Gastroesophageal sphincter (tissue), 4 donors: ENCODE measurements around the gene SERBP1. TPM values are rescaled to one million over a fixed set of nuclear protein-coding genes. Genes with fewer than 3 reads are reported as not detected.

Experiments
- ATAC-seq: fragments of 150-250 bp; one replicate; pipeline ENCODE4 v1.9.1; 2016; ENCODE audit warnings: mild to moderate bottlenecking, moderate library complexity
- H3K27ac ChIP-seq, 4 donors: fragments of 200-600 bp; sonication (generic) in 3 of 4; 1 replicate in 3 of 4; 2 replicates in 1 of 4; pipeline ENCODE4 v1.5.1; 2016 to 2019
- H3K27me3 ChIP-seq: fragments of 200-600 bp; sonication (generic); one replicate; pipeline ENCODE4 v1.5.1; 2019
- H3K36me3 ChIP-seq, 2 donors: fragments of 200-600 bp; sonication (generic); one replicate each; pipeline ENCODE4 v1.5.1; 2019; ENCODE audit warnings: control low read depth in 1 of 2
- H3K4me1 ChIP-seq, 3 donors: fragments of 200-600 bp; sonication (generic); 1 replicate in 2 of 3; 2 replicates in 1 of 3; pipeline ENCODE4 v1.5.1; 2016 to 2019; ENCODE audit warnings: control low read depth in 2 of 3
- H3K4me3 ChIP-seq, 2 donors: fragments of 200-600 bp; sonication (generic); one replicate each; pipeline ENCODE4 v1.5.1; 2019; ENCODE audit warnings: mild to moderate bottlenecking in 1 of 2, moderate library complexity in 1 of 2
- H3K9me3 ChIP-seq, 3 donors: fragments of 200-600 bp; sonication (generic); one replicate each; pipeline ENCODE4 v1.5.1; 2017 to 2019; ENCODE audit warnings: control low read depth in 2 of 3
- CTCF ChIP-seq, 4 experiments: fragments of 200-600 bp in 2 of 4; fragments of 450-650 bp in 2 of 4; sonication (generic) in 1 of 4; IDR thresholded peaks; one replicate each; pipeline ENCODE4 v1.5.1; 2017 to 2019; ENCODE audit warnings: antibody characterized with exemption in 4 of 4, mild to moderate bottlenecking in 2 of 4, moderate library complexity in 2 of 4
- EP300 ChIP-seq: sonication (generic); formaldehyde crosslinking; IDR thresholded peaks from one replicate; pipeline ENCODE4 v1.6.1; 2017; ENCODE audit warnings: antibody characterized with exemption, mild to moderate bottlenecking
- POLR2A ChIP-seq, 2 donors: fragments of 450-650 bp; IDR thresholded peaks; one replicate each; pipeline ENCODE4 v1.6.1; 2017; ENCODE audit warnings: antibody characterized with exemption in 2 of 2, mild to moderate bottlenecking in 2 of 2, moderate library complexity in 1 of 2
- POLR2AphosphoS5 ChIP-seq: sonication (generic); formaldehyde crosslinking; IDR thresholded peaks from one replicate; pipeline ENCODE4 v1.6.1; 2017; ENCODE audit warnings: antibody characterized with exemption
- WGBS, 2 donors: methylation state at CpG; one replicate each; pipeline ENCODE4 v1.1.5; 2018; ENCODE audit warnings: low coverage in 1 of 2; 5-methylcytosine and 5-hydroxymethylcytosine counted together
- total RNA-seq, 4 donors: library from RNA; depleted of rRNA; stranded (reverse); fragments of >200 nt; gene quantifications; one replicate each; pipeline ENCODE4 v1.1.0, GENCODE V29; 2016

SERBP1 gene
- total RNA-seq, 4 donors from 2014 or later = 254 to 263 (median 258) TPM

- Histone ChIP-seq H3K4me3 (no peak overlapping the region), H3K27me3 (no peaks in the 10 kb centered on the region), H3K27ac (no peak overlapping the region), H3K4me1 (peaks cover 3 to 47% (median 4%) of the 10 kb centered on the region in 3 donors), H3K36me3 (no peaks in the 10 kb centered on the region), H3K9me3 (no peaks in the 10 kb centered on the region)
- WGBS, 2 donors = 93 to 94% methylated on average over 4 of the region's 4 CpGs
- no peak for ATAC-seq
- TF ChIP-seq POLR2A (IDR thresholded peaks at IDR 0.05) (no peak), POLR2AphosphoS5 (no peak), CTCF (IDR thresholded peaks at IDR 0.05) (no peak), EP300 (no peak)
Measured at GRCh38 chr1:67436511-67437055, 6.4 kb upstream of the SERBP1 start.

GRCh38 chr1:67434491-67434890 lies 4.3 kb upstream of the SERBP1 start:
- 0 to 19% methylated on average over 2 of the region's 2 CpGs for WGBS, 2 donors

GRCh38 chr1:67433837-67434236 lies 3.6 kb upstream of the SERBP1 start:
- peak overlapping the region in 3 of 4 donors; percentile 44 to 93 (median 46) for H3K27ac ChIP-seq
- no peak for ATAC-seq
- no peaks in the 10 kb centered on the region for H3K36me3 ChIP-seq
- H3K27me3 ChIP-seq = no peaks in the 10 kb centered on the region
- TF ChIP-seq CTCF (IDR thresholded peaks at IDR 0.05) (no peak), POLR2A (IDR thresholded peaks at IDR 0.05) (no peak), POLR2AphosphoS5 (no peak), EP300 (no peak)
- no peaks in the 10 kb centered on the region for H3K9me3 ChIP-seq
- WGBS, 2 donors = 20 to 31% methylated on average over 2 of the region's 2 CpGs
- H3K4me1 ChIP-seq = peaks cover 0 to 38% (median 0%) of the 10 kb centered on the region in 3 donors
- H3K4me3 ChIP-seq = no peak overlapping the region

More at GRCh38 chr1:67434491-67434890, 4.3 kb upstream of the SERBP1 start:
- no peak for ATAC-seq
- no peaks in the 10 kb centered on the region for H3K9me3 ChIP-seq
- TF ChIP-seq EP300 (no peak), POLR2AphosphoS5 (no peak), POLR2A (IDR thresholded peaks at IDR 0.05) (no peak), CTCF (IDR thresholded peaks at IDR 0.05) (no peak)
- no peaks in the 10 kb centered on the region for H3K27me3 ChIP-seq
- H3K4me3 ChIP-seq = no peak overlapping the region
- peak overlapping the region in 2 of 4 donors; percentile 46 to 93 for H3K27ac ChIP-seq
- no peaks in the 10 kb centered on the region for H3K36me3 ChIP-seq
- peaks cover 0 to 38% (median 0%) of the 10 kb centered on the region in 3 donors for H3K4me1 ChIP-seq

- Histone ChIP-seq H3K36me3 (no peaks in the 10 kb centered on the region), H3K9me3 (no peaks in the 10 kb centered on the region), H3K4me3 (no peak overlapping the region), H3K27ac (peak overlapping the region in 2 of 4 donors; percentile 44 to 93), H3K4me1 (peaks cover 0 to 38% (median 0%) of the 10 kb centered on the region in 3 donors), H3K27me3 (no peaks in the 10 kb centered on the region)
- ATAC-seq = no peak
- TF ChIP-seq POLR2AphosphoS5 = no peak
- no peak for TF ChIP-seq CTCF (IDR thresholded peaks at IDR 0.05)
- no peak for TF ChIP-seq EP300
- TF ChIP-seq POLR2A (IDR thresholded peaks at IDR 0.05) = no peak
- 46 to 54% methylated on average over 1 of the region's 1 CpG for WGBS, 2 donors
Measured at GRCh38 chr1:67432745-67433144, 2.5 kb upstream of the SERBP1 start.

- no peaks in the 10 kb centered on the region for H3K36me3 ChIP-seq
- 33% methylated on average over 8 of the region's 8 CpGs for WGBS, 2 donors
- ATAC-seq = no peak
- H3K27ac ChIP-seq = peak overlapping the region; percentile 68 to 93 (median 92)
- no peaks in the 10 kb centered on the region for H3K27me3 ChIP-seq
- H3K4me1 ChIP-seq = peaks cover 0 to 45% (median under 1%) of the 10 kb centered on the region in 3 donors
- H3K4me3 ChIP-seq = peak overlapping the region; percentile 77
- TF ChIP-seq POLR2A (IDR thresholded peaks at IDR 0.05) (no peak), EP300 (no peak), CTCF (IDR thresholded peaks at IDR 0.05) (no peak), POLR2AphosphoS5 (no peak)
- no peaks in the 10 kb centered on the region for H3K9me3 ChIP-seq
Measured at GRCh38 chr1:67431869-67432578, 1.8 kb upstream of the SERBP1 start.
